HG03103 (cell line): Measurements from ENCODE around the gene GJC3.

ENCODE experiments used
- ATAC-seq: cut with Tn5 transposase; IDR thresholded peaks from one replicate; pipeline ENCODE4 v1.9.1; 2021; ENCODE audit warnings: low read depth; ENCODE audit not compliant: unreplicated experiment

Gene GJC3

GRCh38 chr7:99876491-99876890 is 52.9 kb downstream of the GJC3 start:
- no peak for ATAC-seq
